ENCODE measurements around the gene GRB2.
"Not testable (repeated sequence)": the region's sequence is repeated elsewhere in the genome, so short reads cannot be mapped to it uniquely, and the experiment has no call there.

The GRB2 gene

GRCh38 chr17:75288770-75289114 lies 116.7 kb downstream of the GRB2 start:
- peak overlapping the region; percentile 83 for H3K27ac ChIP-seq

GRCh38 chr17:75288359-75288758 lies 117.1 kb downstream of the GRB2 start:
- Histone ChIP-seq H3K27ac (peak overlapping the region; percentile 83), H3K9ac (no peak overlapping the region), H3K4me2 (ENCODE audit: low read length) (peak overlapping the region; percentile 75), H3K79me2 (peaks cover 3% of the 10 kb centered on the region), H3K36me3 (ENCODE audit: control insufficient read depth, insufficient read depth, low read length) (no peaks in the 10 kb centered on the region), H3K27me3 (ENCODE audit: control insufficient read depth, insufficient read depth, low read length) (no peaks in the 10 kb centered on the region), H3K4me1 (no peaks in the 10 kb centered on the region), H3K4me3 (ENCODE audit: low read depth, low read length) (peak overlapping the region; percentile 65), H3K9me3 (ENCODE audit: control insufficient read depth, low read length) (no peaks in the 10 kb centered on the region), H2AFZ (peak overlapping the region; percentile 96)
- no peak for TF ChIP-seq CTCF (IDR thresholded peaks at IDR 0.05)

More at GRCh38 chr17:75288770-75289114, 116.7 kb downstream of the GRB2 start:
- no peak overlapping the region for H3K9ac ChIP-seq
- peak overlapping the region; percentile 96 for H2AFZ ChIP-seq
- no peaks in the 10 kb centered on the region for H3K36me3 ChIP-seq (ENCODE audit: control insufficient read depth, insufficient read depth, low read length)
- H3K4me1 ChIP-seq = no peaks in the 10 kb centered on the region
- peak overlapping the region; percentile 75 for H3K4me2 ChIP-seq (ENCODE audit: low read length)
- H3K4me3 ChIP-seq (ENCODE audit: low read depth, low read length) = peak overlapping the region; percentile 65
- H3K79me2 ChIP-seq = peaks cover 3% of the 10 kb centered on the region
- H3K9me3 ChIP-seq (ENCODE audit: control insufficient read depth, low read length) = no peaks in the 10 kb centered on the region
- no peaks in the 10 kb centered on the region for H3K27me3 ChIP-seq (ENCODE audit: control insufficient read depth, insufficient read depth, low read length)
- no peak for TF ChIP-seq CTCF (IDR thresholded peaks at IDR 0.05)

GRCh38 chr17:75287221-75287620 lies 118.3 kb downstream of the GRB2 start:
- Histone ChIP-seq H3K4me2 (ENCODE audit: low read length) (no peak overlapping the region), H3K9ac (no peak overlapping the region), H3K36me3 (ENCODE audit: control insufficient read depth, insufficient read depth, low read length) (no peaks in the 10 kb centered on the region), H3K27ac (no peak overlapping the region), H3K4me3 (ENCODE audit: low read depth, low read length) (no peak overlapping the region), H3K4me1 (no peaks in the 10 kb centered on the region), H2AFZ (no peak overlapping the region), H3K9me3 (ENCODE audit: control insufficient read depth, low read length) (no peaks in the 10 kb centered on the region), H3K27me3 (ENCODE audit: control insufficient read depth, insufficient read depth, low read length) (no peaks in the 10 kb centered on the region), H3K79me2 (peaks cover 3% of the 10 kb centered on the region)
- no peak for TF ChIP-seq CTCF (IDR thresholded peaks at IDR 0.05)

- Histone ChIP-seq H3K4me2 (ENCODE audit: low read length) (no peak overlapping the region), H3K27ac (no peak overlapping the region), H3K4me1 (no peaks in the 10 kb centered on the region), H2AFZ (no peak overlapping the region), H3K9me3 (ENCODE audit: control insufficient read depth, low read length) (no peaks in the 10 kb centered on the region), H3K9ac (no peak overlapping the region), H3K4me3 (ENCODE audit: low read depth, low read length) (no peak overlapping the region), H3K79me2 (peaks cover 3% of the 10 kb centered on the region), H3K27me3 (ENCODE audit: control insufficient read depth, insufficient read depth, low read length) (no peaks in the 10 kb centered on the region), H3K36me3 (ENCODE audit: control insufficient read depth, insufficient read depth, low read length) (no peaks in the 10 kb centered on the region)
- TF ChIP-seq CTCF (IDR thresholded peaks at IDR 0.05) = no peak
Observed at GRCh38 chr17:75285123-75285522, 120.4 kb downstream of the GRB2 start.

- H3K9ac ChIP-seq; H3K4me2 ChIP-seq (ENCODE audit: low read length); H3K79me2 ChIP-seq; H3K36me3 ChIP-seq (ENCODE audit: control insufficient read depth, insufficient read depth, low read length); H3K4me3 ChIP-seq (ENCODE audit: low read depth, low read length); H3K27me3 ChIP-seq (ENCODE audit: control insufficient read depth, insufficient read depth, low read length); H2AFZ ChIP-seq; H3K9me3 ChIP-seq (ENCODE audit: control insufficient read depth, low read length); H3K4me1 ChIP-seq; H3K27ac ChIP-seq: not testable (repeated sequence)
Observed at GRCh38 chr17:75280189-75280588, 125.3 kb downstream of the GRB2 start.
